Hypothalamus (tissue), 51 donors: ENCODE results near the gene DNM2.
"Not testable (repeated sequence)": the region's sequence is repeated elsewhere in the genome, so short reads cannot be mapped to it uniquely, and the experiment has no call there.

Experiments
- DNase-seq, 51 donors: peaks; one replicate each; lab custom pipeline; 2025; lab: John Stamatoyannopoulos, UW

The DNM2 gene

GRCh38 chr19:10720607-10721125 is 2.8 kb downstream of the DNM2 start:
- DNase-seq = no peak

DNA sequence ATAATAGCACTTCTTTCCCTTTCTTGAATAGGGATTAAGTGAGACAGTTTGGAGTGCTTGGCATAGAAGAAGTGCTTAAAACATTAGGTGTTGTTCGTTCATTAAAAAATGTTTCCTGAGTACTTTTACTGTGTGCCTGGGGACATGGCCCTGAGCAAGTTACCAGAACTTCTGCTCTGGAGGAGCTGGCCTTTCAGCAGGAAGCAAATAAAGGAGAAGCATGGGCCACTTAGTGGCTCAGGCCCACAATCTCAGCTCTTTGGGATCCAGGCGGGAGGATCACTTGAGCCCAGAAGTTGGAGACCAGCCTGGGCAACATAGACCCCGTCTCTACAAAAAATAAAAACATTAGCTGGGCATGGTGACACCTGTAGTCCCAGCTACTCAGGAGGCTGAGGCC is 5.7 kb downstream of the DNM2 start:
- no peak for DNase-seq

DNA sequence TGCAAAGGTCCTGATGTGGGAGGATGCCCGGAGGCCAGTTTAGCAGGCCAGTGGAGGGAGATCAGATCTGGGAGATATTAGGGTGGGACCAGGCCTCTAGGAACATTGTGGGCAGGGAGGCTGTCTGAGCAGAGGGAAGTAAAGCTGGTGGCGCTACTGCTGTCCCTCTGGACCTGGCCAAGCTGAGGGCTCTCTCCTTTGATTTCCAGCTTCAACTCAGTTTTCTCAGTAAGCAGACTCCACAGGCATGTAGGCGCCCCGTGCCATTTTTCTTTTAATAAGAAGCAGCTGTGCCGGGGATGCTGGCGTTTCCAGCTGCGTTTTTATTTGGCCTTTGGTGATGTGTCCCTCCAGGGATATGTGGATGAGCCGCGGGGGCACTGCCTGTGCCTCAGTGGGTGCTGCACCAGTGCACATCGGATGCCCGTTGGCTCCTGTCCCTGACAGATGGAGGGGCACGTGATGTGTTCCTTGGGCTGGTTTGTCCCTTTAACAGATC is 6.7 kb downstream of the DNM2 start:
- peak in 13 of 51 donors; percentile 11 to 52 (median 16) for DNase-seq

DNA sequence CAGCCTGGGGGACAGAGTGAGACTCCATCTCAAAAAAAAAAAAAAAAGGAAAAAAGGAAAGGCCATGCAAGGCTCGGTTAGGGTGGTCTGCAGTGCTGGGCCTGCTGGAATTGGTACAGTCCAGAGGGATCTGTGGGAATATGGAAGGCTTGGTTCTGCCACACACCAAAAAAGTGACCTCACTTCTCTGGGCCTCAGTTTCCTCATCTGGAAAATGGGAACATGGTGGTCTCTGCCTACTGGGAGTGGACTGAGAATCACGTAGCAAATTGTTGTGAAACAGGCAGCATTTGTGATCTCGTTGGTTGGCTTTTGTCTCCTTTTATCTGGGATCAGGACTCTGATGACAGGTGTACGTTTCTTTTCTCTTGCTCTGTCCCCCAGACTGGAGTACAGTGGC is 7.5 kb downstream of the DNM2 start:
- no peak for DNase-seq

- DNase-seq = no peak
Observed at GRCh38 chr19:10726268-10726667, 8.4 kb downstream of the DNM2 start.

DNA sequence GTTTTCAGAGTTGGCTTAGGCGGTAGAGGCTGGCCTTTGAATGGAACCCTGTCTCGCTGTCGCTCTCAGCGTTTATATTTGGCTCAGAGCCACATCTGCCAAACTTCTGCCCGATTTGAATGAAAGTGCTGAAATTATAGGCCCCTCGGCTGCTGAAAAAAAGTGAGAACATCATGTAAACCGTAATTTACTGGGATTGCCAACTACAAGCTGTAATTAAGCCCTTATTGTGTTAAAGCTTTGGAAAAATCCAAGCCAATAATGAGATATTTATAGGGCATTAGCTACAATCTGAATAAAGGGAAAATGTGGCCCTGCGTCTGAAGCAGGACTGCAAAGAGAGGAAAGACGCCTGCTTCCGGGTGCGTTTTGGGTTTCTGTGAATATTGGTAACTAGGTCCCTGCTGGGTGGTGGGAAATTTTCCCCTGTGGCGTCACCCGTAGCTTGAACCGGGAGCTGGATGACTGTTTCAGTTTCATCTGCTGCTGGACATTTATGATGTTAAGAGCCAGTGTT is 9.9 kb downstream of the DNM2 start:
- DNase-seq = peak in 12 of 51 donors; percentile 6 to 47 (median 20)

GRCh38 chr19:10729411-10729810 is 11.5 kb downstream of the DNM2 start:
- DNase-seq = peak in 2 of 51 donors; percentile 13 to 21

DNA sequence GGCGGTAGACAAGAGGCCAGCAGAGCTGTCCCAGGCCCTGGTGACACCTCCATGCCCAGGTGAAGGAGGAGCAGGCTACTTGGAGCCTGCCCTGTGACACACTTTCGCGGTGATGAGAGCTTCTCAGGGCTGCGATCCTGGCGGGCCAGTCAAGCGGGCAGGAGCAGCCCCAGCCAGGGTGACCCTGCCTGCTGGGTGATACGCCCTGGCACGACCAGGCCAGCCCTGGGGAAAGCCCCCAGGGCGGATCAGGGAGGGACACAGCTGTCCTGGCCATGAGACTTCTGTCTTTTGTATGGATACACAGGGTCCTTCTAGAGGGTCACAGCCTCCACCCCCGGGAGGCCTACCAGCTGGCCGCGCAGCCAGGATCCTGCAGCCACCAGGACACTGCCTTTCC is 13.1 kb downstream of the DNM2 start:
- peak in 28 of 51 donors; percentile 7 to 74 (median 42) for DNase-seq

DNA sequence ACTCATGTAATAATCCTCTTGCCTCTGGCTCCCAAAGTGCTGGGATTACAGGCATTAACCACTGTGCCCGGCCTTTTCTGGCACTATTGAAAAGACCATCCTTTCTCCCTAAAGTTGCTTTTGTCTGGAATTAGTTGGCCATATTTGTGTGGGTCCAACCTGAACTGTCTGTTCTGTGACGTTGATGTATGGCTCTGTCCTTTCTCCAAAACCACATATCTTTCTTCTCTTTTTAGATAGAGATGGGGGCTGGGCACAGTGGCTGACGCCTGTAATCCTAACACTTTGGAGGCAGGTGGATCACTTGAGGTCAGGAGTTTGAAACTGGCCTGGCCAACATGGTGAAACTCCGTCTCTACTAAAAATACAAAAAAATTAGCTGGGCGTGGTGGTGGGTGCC is 17.9 kb downstream of the DNM2 start:
- DNase-seq = no peak

GRCh38 chr19:10736189-10736588 is 18.3 kb downstream of the DNM2 start:
- no peak for DNase-seq

DNA sequence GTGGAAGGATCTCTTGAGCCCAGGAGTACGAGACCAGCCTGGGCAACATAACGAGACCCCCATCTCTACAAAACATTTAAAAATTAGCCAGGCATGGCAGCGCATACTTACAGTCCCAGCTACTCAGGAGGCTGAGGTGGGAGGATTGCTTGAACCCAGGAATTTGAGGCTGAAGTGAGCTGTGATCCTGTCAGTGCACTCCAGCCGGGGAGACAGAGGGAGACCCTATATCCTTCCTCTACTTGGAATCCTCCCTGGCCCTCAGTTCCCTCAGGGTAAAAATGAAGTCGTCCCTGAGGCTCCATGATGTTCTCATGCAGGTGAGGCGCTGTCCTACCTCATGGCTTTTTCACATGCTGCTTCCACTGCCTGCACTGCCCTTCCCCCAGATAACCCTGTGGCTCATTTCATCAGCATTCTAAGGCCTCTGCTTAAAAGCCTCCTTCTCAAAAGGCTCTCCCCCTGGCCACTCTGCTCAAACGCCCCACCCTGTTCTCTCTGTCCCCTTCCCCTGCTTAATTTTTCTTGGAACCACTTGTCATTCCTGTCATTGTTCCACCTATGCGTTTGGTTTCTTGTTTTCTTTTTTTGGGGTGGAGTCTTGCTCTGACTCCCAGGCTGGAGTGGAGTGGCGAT is 19.2 kb downstream of the DNM2 start:
- no peak for DNase-seq

DNA sequence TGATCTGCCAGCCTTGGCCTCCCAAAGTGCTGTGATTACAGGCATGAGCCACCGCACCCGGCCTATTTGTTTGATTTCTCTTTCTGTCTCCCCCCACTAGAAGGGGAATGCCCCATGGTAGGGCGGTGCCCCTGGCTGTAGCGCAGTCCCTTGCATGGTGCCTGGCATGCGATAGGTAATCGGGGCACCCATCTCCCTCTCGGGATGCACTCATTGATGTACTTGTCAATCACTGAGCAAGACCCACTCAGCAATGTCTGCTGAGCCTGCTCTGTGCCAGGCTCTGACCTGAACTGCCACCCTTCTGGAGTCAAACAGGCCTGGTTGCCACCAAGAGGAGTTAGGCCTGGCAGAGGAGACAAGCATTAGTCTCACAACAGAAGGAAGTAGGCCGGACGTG is 19.8 kb downstream of the DNM2 start:
- no peak for DNase-seq

DNA sequence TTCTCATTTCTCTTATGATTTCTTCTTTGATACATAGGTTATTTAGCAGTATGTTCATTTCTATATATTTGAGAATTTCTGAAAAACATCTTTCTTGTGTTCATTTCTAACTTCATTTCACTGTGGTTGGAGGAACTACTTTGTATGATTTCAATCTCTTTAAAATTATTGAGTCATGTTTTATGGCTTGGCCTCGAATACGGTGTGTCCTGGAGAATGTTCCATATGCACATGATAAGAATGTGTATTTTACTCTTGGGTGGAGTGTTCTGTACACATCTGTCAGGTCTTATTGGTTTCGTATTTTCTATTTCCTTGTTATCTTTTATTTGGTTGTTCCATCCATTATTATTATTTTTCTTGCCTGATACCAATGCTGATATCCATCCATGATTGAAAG is 22.9 kb downstream of the DNM2 start:
- no peak for DNase-seq

- peak in 2 of 51 donors; percentile 17 to 21 for DNase-seq
Observed at GRCh38 chr19:10742476-10742875, 24.6 kb downstream of the DNM2 start.

- no peak for DNase-seq
Observed at GRCh38 chr19:10744253-10744798, 26.4 kb downstream of the DNM2 start.

GRCh38 chr19:10744801-10745293 is 27.0 kb downstream of the DNM2 start:
- no peak for DNase-seq

GRCh38 chr19:10746437-10746836 is 28.6 kb downstream of the DNM2 start:
- not testable (repeated sequence) for DNase-seq

GRCh38 chr19:10747271-10747670 is 29.4 kb downstream of the DNM2 start:
- DNase-seq = peak in 1 of 51 donors; percentile 31

GRCh38 chr19:10747674-10748073 is 29.8 kb downstream of the DNM2 start:
- DNase-seq = peak in 4 of 51 donors; percentile 26 to 34 (median 30)

- DNase-seq = peak in 3 of 51 donors; percentile 25 to 43 (median 37)
Observed at GRCh38 chr19:10748195-10748926, 30.5 kb downstream of the DNM2 start.

DNA sequence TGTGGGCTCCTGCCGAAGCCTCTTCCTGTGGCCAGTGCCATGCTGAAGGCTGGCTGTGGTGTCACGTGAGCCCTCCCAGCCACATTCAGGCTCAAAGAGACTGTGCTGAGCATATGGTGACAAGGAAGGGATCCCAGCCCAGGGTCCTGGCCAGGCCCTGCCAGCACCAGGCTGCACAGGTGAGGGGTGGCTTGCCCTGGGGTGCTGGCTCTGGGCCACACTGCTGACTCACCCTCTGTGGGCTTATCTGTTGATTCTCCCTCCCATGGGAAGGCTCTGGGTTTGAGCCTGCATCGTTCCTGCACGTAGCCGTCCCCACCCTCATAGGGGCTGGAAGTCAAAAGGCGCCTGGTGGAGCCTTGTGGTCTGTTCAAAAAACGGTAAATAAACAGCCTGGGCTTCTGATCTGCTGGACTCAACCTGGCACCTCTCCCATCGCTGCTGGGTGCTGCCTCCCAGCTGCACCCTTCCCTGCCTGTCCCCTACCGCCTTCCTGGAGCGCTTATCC is 31.1 kb downstream of the DNM2 start:
- DNase-seq = peak in 21 of 51 donors; percentile 18 to 67 (median 41)
